GM23248 (cell line): ENCODE results near the gene POLG. TPM values are rescaled to one million over a fixed set of nuclear protein-coding genes. Genes with fewer than 3 reads are reported as not detected.
A peak's percentile ranks its signal among the peaks of the same experiment; 100 is the strongest.

Source experiments
- DNase-seq: peaks from one replicate; pipeline ENCODE4 v3.0.0-alpha.2; 2015
- H2AFZ ChIP-seq: fragments of 200-600 bp; sonication (generic); 2 replicates; pipeline ENCODE4 v1.6.1; 2016; ENCODE audit warnings: antibody characterized with exemption
- H3F3A ChIP-seq: fragments of 200-600 bp; sonication (generic); 2 replicates; pipeline ENCODE4 v1.6.1; 2016; ENCODE audit warnings: mild to moderate bottlenecking, antibody characterized with exemption, mixed run types; ENCODE audit not compliant: insufficient read depth
- H3K27ac ChIP-seq: fragments of 200-600 bp; sonication (generic); 2 replicates; pipeline ENCODE4 v1.5.1; 2016; ENCODE audit warnings: mild to moderate bottlenecking
- H3K27me3 ChIP-seq: fragments of 200-600 bp; sonication (generic); replicated peaks from 2 replicates; pipeline ENCODE4 v1.6.1; 2016; ENCODE audit warnings: mild to moderate bottlenecking; ENCODE audit not compliant: insufficient read depth
- H3K36me3 ChIP-seq: fragments of 200-600 bp; sonication (generic); 2 replicates; pipeline ENCODE4 v1.6.1; 2016; ENCODE audit warnings: low read depth, mild to moderate bottlenecking
- H3K4me1 ChIP-seq: fragments of 200-600 bp; sonication (generic); 2 replicates; pipeline ENCODE4 v1.6.1; 2016; ENCODE audit warnings: mild to moderate bottlenecking; ENCODE audit not compliant: insufficient read depth
- H3K4me2 ChIP-seq: fragments of 200-600 bp; sonication (generic); one replicate; pipeline ENCODE4 v1.6.1; 2016; ENCODE audit warnings: mild to moderate bottlenecking; ENCODE audit not compliant: unreplicated experiment
- H3K4me3 ChIP-seq: fragments of 200-600 bp; sonication (generic); 2 replicates; pipeline ENCODE4 v1.5.1; 2016; ENCODE audit warnings: mild to moderate bottlenecking
- H3K79me2 ChIP-seq: fragments of 200-600 bp; sonication (generic); 2 replicates; pipeline ENCODE4 v1.6.1; 2016; ENCODE audit warnings: mild to moderate bottlenecking; ENCODE audit not compliant: insufficient read depth
- H3K9ac ChIP-seq: fragments of 200-600 bp; sonication (generic); 2 replicates; pipeline ENCODE4 v1.6.1; 2016; ENCODE audit warnings: mild to moderate bottlenecking
- H3K9me2 ChIP-seq: fragments of 200-600 bp; sonication (generic); 2 replicates; pipeline ENCODE4 v1.6.1; 2016; ENCODE audit warnings: mixed run types, mild to moderate bottlenecking, moderate library complexity; ENCODE audit not compliant: insufficient read depth
- H3K9me3 ChIP-seq: fragments of 200-600 bp; sonication (generic); one replicate; pipeline ENCODE4 v1.6.1; 2017; ENCODE audit warnings: low read depth
- H4K20me1 ChIP-seq: fragments of 200-600 bp; sonication (generic); 2 replicates; pipeline ENCODE4 v1.6.0; 2016; ENCODE audit not compliant: insufficient read depth
- EZH2 ChIP-seq: fragments of 200-600 bp; sonication (generic); IDR thresholded peaks from 2 replicates; pipeline ENCODE4 v1.6.1; 2018; ENCODE audit warnings: antibody characterized with exemption, mild to moderate bottlenecking; ENCODE audit not compliant: insufficient read depth, poor library complexity, severe bottlenecking
- EZH2phosphoT487 ChIP-seq: fragments of 200-600 bp; sonication (generic); IDR thresholded peaks from 2 replicates; pipeline ENCODE4 v1.6.1; 2018; ENCODE audit warnings: antibody characterized with exemption, moderate library complexity, mild to moderate bottlenecking, low read depth; ENCODE audit not compliant: insufficient read depth
- WGBS, 2 experiments: methylation state at CpG; one replicate each; pipeline ENCODE4 v1.1.6; 2015 to 2017; ENCODE audit warnings: low lambda C conversion rate in 2 of 2, low coverage in 1 of 2; ENCODE audit errors: missing lambda C conversion rate in 2 of 2; 5-methylcytosine and 5-hydroxymethylcytosine counted together
- in situ Hi-C: fragments of 300-500 bp; cut with MboI; formaldehyde crosslinking; loops from 2 replicates; pipeline ENCODE4 v1.15.0; 2020
- polyA plus RNA-seq: library from polyadenylated mRNA; unstranded; fragments of >200 nt; fragmentation: Nextera tagmentation; extraction: Ambion mirVana; gene quantifications from 2 replicates; pipeline ENCODE4 v1.2.1, GENCODE V29; 2016
- total RNA-seq: library from RNA; depleted of rRNA; stranded (reverse); fragments of >200 nt; shearing (Covaris generic); gene quantifications from 2 replicates; pipeline ENCODE4 v1.2.3, GENCODE V29; 2014

Gene POLG
- total and polyA plus RNA-seq, 2 experiments from 2014 or later, result 18.7 to 66.7 TPM

GRCh38 chr15:89335298-89336041, 846 bp upstream of the POLG start:
- H3K27me3 ChIP-seq, result peaks cover 5% of the 10 kb centered on the region; the same call in 1 of the 2 replicates
- no peaks in the 10 kb centered on the region for H3K9me3 ChIP-seq
- in situ Hi-C loops, result no loop called here
- H3K4me2 ChIP-seq, result peak overlapping the region; percentile 60
- H3K9me2 ChIP-seq, result no peaks in the 10 kb centered on the region
- H3K27ac ChIP-seq, result peak overlapping the region; percentile 34; the same call in 1 of the 2 replicates
- WGBS, 2 experiments, result 7 to 8% methylated on average over 40 of the region's 40 CpGs
- peaks cover 18% of the 10 kb centered on the region for H3K36me3 ChIP-seq
- peaks cover 38% of the 10 kb centered on the region for H3K79me2 ChIP-seq
- no peak for DNase-seq
- peaks cover 12% of the 10 kb centered on the region; the same call in 1 of the 2 replicates for H3F3A ChIP-seq
- H2AFZ ChIP-seq, result peak overlapping the region; percentile 51
- TF ChIP-seq EZH2, result no peak
- H3K4me1 ChIP-seq, result peaks cover 40% of the 10 kb centered on the region
- H4K20me1 ChIP-seq, result peaks cover 13% of the 10 kb centered on the region
- H3K9ac ChIP-seq, result 0 out of 2 replicates have a peak overlapping the region, but pooled peaks have one; percentile 19
- H3K4me3 ChIP-seq, result peak overlapping the region; percentile 57

GRCh38 chr15:89333959-89334509, 590 bp downstream of the POLG start:
- Histone ChIP-seq H3K36me3 (peaks cover 25% of the 10 kb centered on the region), H3K9me2 (no peaks in the 10 kb centered on the region), H2AFZ (peak overlapping the region; percentile 76), H3K4me1 (peaks cover 47% of the 10 kb centered on the region), H3K79me2 (peaks cover 52% of the 10 kb centered on the region), H3K27me3 (no peaks in the 10 kb centered on the region; the same call in 1 of the 2 replicates), H3K9me3 (no peaks in the 10 kb centered on the region), H4K20me1 (peaks cover 17% of the 10 kb centered on the region), H3K4me3 (peak overlapping the region; percentile 97), H3K9ac (peak overlapping the region; percentile 96), H3K4me2 (peak overlapping the region; percentile 94), H3K27ac (peak overlapping the region; percentile 90), H3F3A (peaks cover 12% of the 10 kb centered on the region; the same call in 1 of the 2 replicates)
- in situ Hi-C loops, result no loop called here
- no peak for TF ChIP-seq EZH2phosphoT487
- TF ChIP-seq EZH2, result no peak
- 1 to 2% methylated on average over 32 to 43 of the region's 43 CpGs for WGBS, 2 experiments
- no peak for DNase-seq

GRCh38 chr15:89333011-89333860, 1.4 kb downstream of the POLG start:
- 87 to 89% methylated on average over 47 to 57 of the region's 57 CpGs for WGBS, 2 experiments
- H4K20me1 ChIP-seq, result peaks cover 17% of the 10 kb centered on the region

GRCh38 chr15:89332446-89332845, 2.2 kb downstream of the POLG start:
- Histone ChIP-seq H3K9me2 (no peaks in the 10 kb centered on the region), H3F3A (peaks cover 12% of the 10 kb centered on the region; the same call in 1 of the 2 replicates), H3K27ac (no peak overlapping the region), H3K36me3 (peaks cover 36% of the 10 kb centered on the region), H3K9ac (peak overlapping the region; percentile 54), H3K9me3 (no peaks in the 10 kb centered on the region), H2AFZ (no peak overlapping the region), H3K4me1 (peaks cover 47% of the 10 kb centered on the region), H4K20me1 (peaks cover 17% of the 10 kb centered on the region), H3K4me3 (peak overlapping the region; percentile 97), H3K79me2 (peaks cover 68% of the 10 kb centered on the region), H3K27me3 (no peaks in the 10 kb centered on the region), H3K4me2 (peak overlapping the region; percentile 69)
- DNase-seq, result peak; percentile 57
- in situ Hi-C loops, result no loop called here
- TF ChIP-seq EZH2phosphoT487, result no peak
- no peak for TF ChIP-seq EZH2
- WGBS, 2 experiments, result 26 to 27% methylated on average over 10 of the region's 10 CpGs

More at GRCh38 chr15:89333011-89333860, 1.4 kb downstream of the POLG start:
- Histone ChIP-seq H3K27ac (peak overlapping the region; percentile 90), H3F3A (peaks cover 12% of the 10 kb centered on the region; the same call in 1 of the 2 replicates), H3K9me2 (no peaks in the 10 kb centered on the region), H3K4me3 (peak overlapping the region; percentile 97), H2AFZ (no peak overlapping the region), H3K4me2 (peak overlapping the region; percentile 94), H3K36me3 (peaks cover 31% of the 10 kb centered on the region), H3K9ac (peak overlapping the region; percentile 96), H3K79me2 (peaks cover 60% of the 10 kb centered on the region), H3K4me1 (peaks cover 47% of the 10 kb centered on the region), H3K9me3 (no peaks in the 10 kb centered on the region), H3K27me3 (no peaks in the 10 kb centered on the region)
- in situ Hi-C loops, result no loop called here
- DNase-seq, result no peak
- TF ChIP-seq EZH2, result no peak
- TF ChIP-seq EZH2phosphoT487, result no peak
